GM12878 (cell line): ENCODE data around the gene TMPRSS2. TPM values are rescaled to one million over a fixed set of nuclear protein-coding genes. Genes with fewer than 3 reads are reported as not detected.

ENCODE experiments used
- ATAC-seq: fragments of 200-7000 bp; cut with Tn5 transposase; 3 replicates; pipeline ENCODE4 v1.9.1; 2020; ENCODE audit warnings: mild to moderate bottlenecking, moderate library complexity
- Bru-seq: library from RNA; stranded (reverse); fragments of 400-500 nt; gene quantifications from one replicate; lab custom pipeline; 2021; lab: Mats Ljungman, UMichigan
- BruChase-seq, 2 experiments: library from RNA; stranded (reverse); fragments of 400-500 nt; gene quantifications; one replicate each; lab custom pipeline; 2021; lab: Mats Ljungman, UMichigan
- BruUV-seq: library from RNA; stranded (reverse); fragments of 400-500 nt; replicated peaks from 2 replicates; lab custom pipeline; 2021; lab: Mats Ljungman, UMichigan
- CTCF ChIA-PET: fragments of 300-600 bp; sonication (Branson Sonifier 250); formaldehyde crosslinking; extraction: SDS; loops from one replicate; lab custom pipeline; 2021; ENCODE audit warnings: inconsistent platforms; lab: Yijun Ruan, JAX
- POLR2A ChIA-PET: fragments of 350-600 bp; formaldehyde crosslinking; extraction: SDS; loops from one replicate; lab custom pipeline; 2021; ENCODE audit warnings: inconsistent platforms; lab: Charles Lee
- RAD21 ChIA-PET: fragments of 300-600 bp; sonication (Branson Sonifier 250); formaldehyde crosslinking; loops from one replicate; lab custom pipeline; 2023; ENCODE audit warnings: antibody characterized with exemption; ENCODE audit not compliant: unreplicated experiment; lab: Charles Lee
- SMC1A ChIA-PET: fragments of 300-600 bp; sonication (Branson Sonifier 250); formaldehyde crosslinking; loops from one replicate; lab custom pipeline; 2023; ENCODE audit not compliant: unreplicated experiment, uncharacterized antibody; lab: Charles Lee
- DNase-seq: peaks from one replicate; pipeline ENCODE4 v3.0.0-alpha.2; 2011; ENCODE audit warnings: low read depth, low spot score
- FAIRE-seq: peaks from 3 replicates; lab custom pipeline; 2011; peaks lifted over from hg19 to GRCh38; lab: Jason Lieb, UNC
- H2AFZ ChIP-seq: 2 replicates; pipeline ENCODE4 v1.6.0; 2011; ENCODE audit warnings: low read depth, low read length, control low read depth; ENCODE audit not compliant: control insufficient read depth
- H3K27ac ChIP-seq: 2 replicates; pipeline ENCODE4 v1.5.1; 2011; ENCODE audit warnings: control low read depth; ENCODE audit not compliant: control insufficient read depth, insufficient read depth
- H3K27me3 ChIP-seq, 2 experiments: replicated peaks in 1 of 2; 2 replicates each; pipeline versions ENCODE4 v1.6.0 to v1.6.1; 2011; ENCODE audit warnings: low read length in 1 of 2; ENCODE audit not compliant: control insufficient read depth in 2 of 2, insufficient read depth in 2 of 2
- H3K36me3 ChIP-seq, 2 experiments: 2 replicates each; pipeline ENCODE4 v1.5.1; 2011; ENCODE audit warnings: low read length in 1 of 2; ENCODE audit not compliant: control insufficient read depth in 2 of 2, insufficient read depth in 2 of 2
- H3K4me1 ChIP-seq: 2 replicates; pipeline ENCODE4 v1.6.1; 2011; ENCODE audit warnings: mild to moderate bottlenecking, low read length, moderate library complexity, mixed read lengths; ENCODE audit not compliant: control insufficient read depth, insufficient read depth
- H3K4me2 ChIP-seq: 2 replicates; pipeline ENCODE4 v1.6.0; 2011; ENCODE audit warnings: control low read depth; ENCODE audit not compliant: control insufficient read depth, insufficient read depth
- H3K4me3 ChIP-seq: fragments of 200-600 bp; sonication (generic); 2 replicates; pipeline ENCODE4 v1.5.1; 2016
- H3K79me2 ChIP-seq: 2 replicates; pipeline ENCODE4 v1.6.0; 2011; ENCODE audit warnings: low read length; ENCODE audit not compliant: control insufficient read depth, insufficient read depth
- H3K9ac ChIP-seq: 2 replicates; pipeline ENCODE4 v1.8.0; 2011; ENCODE audit warnings: low read length, control low read depth, mixed read lengths; ENCODE audit not compliant: control insufficient read depth, insufficient read depth
- H3K9me3 ChIP-seq: replicated peaks from 3 replicates; pipeline ENCODE4 v1.5.1; 2011; ENCODE audit warnings: mild to moderate bottlenecking, low read length; ENCODE audit not compliant: control insufficient read depth, insufficient read depth
- H4K20me1 ChIP-seq: 2 replicates; pipeline ENCODE4 v1.6.0; 2011; ENCODE audit not compliant: control insufficient read depth, insufficient read depth
- E2F4 ChIP-seq: IDR thresholded peaks from 2 replicates; pipeline ENCODE4 v1.6.1; 2012; ENCODE audit warnings: low read depth, low read length, improper control_type of control experiment
- LARP7 ChIP-seq: fragments of 450-650 bp; IDR thresholded peaks from 2 replicates; pipeline ENCODE4 v1.6.1; 2017; ENCODE audit warnings: mild to moderate bottlenecking
- NFIC ChIP-seq: IDR thresholded peaks from 2 replicates; pipeline ENCODE4 v1.6.1; 2012; ENCODE audit warnings: low read depth, mild to moderate bottlenecking, inconsistent platforms, low read length, moderate library complexity
- NKRF ChIP-seq: fragments of 450-650 bp; conservative IDR thresholded peaks from 2 replicates; pipeline ENCODE4 v1.6.1; 2017; ENCODE audit warnings: mild to moderate bottlenecking, moderate library complexity
- REST ChIP-seq: IDR thresholded peaks from 2 replicates; pipeline ENCODE4 v1.6.1; 2012; ENCODE audit warnings: mild to moderate bottlenecking, low read depth, low read length
- SKIL ChIP-seq: fragments of 450-650 bp; IDR thresholded peaks from 2 replicates; pipeline ENCODE4 v1.6.1; 2017; ENCODE audit warnings: mild to moderate bottlenecking, low read depth, inconsistent platforms; ENCODE audit not compliant: poor library complexity, severe bottlenecking
- SPI1 ChIP-seq: IDR thresholded peaks from 2 replicates; pipeline ENCODE4 v1.6.1; 2011; ENCODE audit warnings: low read depth, mild to moderate bottlenecking, low read length, moderate library complexity, borderline replicate concordance; ENCODE audit not compliant: insufficient read depth
- ZNF24 ChIP-seq: fragments of 450-650 bp; IDR thresholded peaks from 2 replicates; pipeline ENCODE4 v1.6.1; 2017; ENCODE audit warnings: antibody characterized with exemption, mild to moderate bottlenecking
- ZNF384 ChIP-seq: IDR thresholded peaks from 2 replicates; pipeline ENCODE4 v1.6.1; 2012; ENCODE audit warnings: low read depth, mild to moderate bottlenecking, low read length, improper control_type of control experiment, borderline replicate concordance
- ZNF622 ChIP-seq: fragments of 450-650 bp; IDR thresholded peaks from 2 replicates; pipeline ENCODE4 v1.6.1; 2017; ENCODE audit warnings: mild to moderate bottlenecking, inconsistent platforms
- WGBS: methylation state at CpG from one replicate; pipeline ENCODE4 v1.1.6; 2016; ENCODE audit warnings: low lambda C conversion rate; ENCODE audit not compliant: insufficient replicate concordance, insufficient coverage; ENCODE audit errors: missing lambda C conversion rate; 5-methylcytosine and 5-hydroxymethylcytosine counted together
- in situ Hi-C: fragments of 300-500 bp; cut with MboI; formaldehyde crosslinking; loops from 9 replicates; pipeline ENCODE4 v1.14.3; 2018; ENCODE audit warnings: mixed read lengths
- intact Hi-C: fragments of 100-400 bp; cut with micrococcal nuclease; formaldehyde crosslinking; loops from one replicate; pipeline ENCODE4 v1.14.2; 2022; ENCODE audit not compliant: unreplicated experiment
- long read RNA-seq, 2 experiments: library from polyadenylated mRNA; unstranded; transcript quantifications; one replicate each; pipeline ENCODE4 v2.0.0, GENCODE V29; 2019 to 2020
- polyA minus RNA-seq, 3 experiments: library from RNA; depleted of rRNA, polyadenylated mRNA; stranded (reverse); fragments of >200 nt; gene quantifications; 2 replicates each; pipeline ENCODE4 v1.2.3, GENCODE V29; 2011
- polyA plus RNA-seq, 11 experiments: library from polyadenylated mRNA; depleted of rRNA in 4 of 11; unstranded in 6 of 11; stranded (reverse) in 5 of 11; fragments of >200 nt; fragmentation: Nextera tagmentation in 4 of 11; fragmentation: Illumina TruSeq in 1 of 11; extraction: Ambion mirVana in 4 of 11; extraction: Trizol in 1 of 11; gene quantifications; 1 replicate in 1 of 11; 2 replicates in 10 of 11; pipeline versions ENCODE4 v1.2.1 to v1.2.3, GENCODE V29; 2011 to 2016; ENCODE audit warnings: inconsistent platforms in 2 of 11, missing spikeins in 2 of 11, low read depth in 1 of 11
- total RNA-seq, 4 experiments: library from RNA; depleted of rRNA in 3 of 4; stranded (reverse); fragments of >200 nt in 3 of 4; fragmentation: Illumina TruSeq in 1 of 4; extraction: Trizol in 1 of 4; gene quantifications; 2 replicates each; pipeline versions ENCODE4 v1.2.1 to v1.2.3, GENCODE V29; 2013 to 2021

TMPRSS2 gene
- not detected in 2 replicates for total RNA-seq (2013; cell fraction: nucleolus; rRNA removed)
- total RNA-seq (2014; rRNA removed) (not detected in 2 replicates), total RNA-seq (2014; rRNA removed; fragmentation: Illumina TruSeq; extraction: Trizol) (not detected in 2 replicates), total RNA-seq (2021) (0.16 and 0.26 TPM in 2 replicates), polyA plus RNA-seq (2011; rRNA removed) (not detected in 2 replicates), polyA plus RNA-seq (2014; fragmentation: Illumina TruSeq; extraction: Trizol) (not detected in 2 replicates), polyA plus RNA-seq (2014; fragmentation: Nextera tagmentation; extraction: Ambion mirVana) (not detected), polyA plus RNA-seq (2014; rRNA removed) (0.19 TPM in 1 of 2 replicates, not detected in the other), polyA plus RNA-seq (2016; fragmentation: Nextera tagmentation; extraction: Ambion mirVana) (not detected), polyA minus RNA-seq (2011; rRNA and poly(A)+ RNA removed) (not detected in 2 replicates), Bru-seq, nascent RNA (percentile 6 among the genes with signal in this experiment), BruChase-seq, experiment 1, labeled RNA remaining after a 6-hour chase (percentile 15 among the genes with signal in this experiment), BruChase-seq, experiment 2, labeled RNA remaining after a 2-hour chase (percentile 12 among the genes with signal in this experiment)
- polyA plus RNA-seq (2011; ENCODE audit: low read depth): not detected
- not detected in 2 replicates for polyA plus RNA-seq (2011; cell fraction: cytosol; rRNA removed)
- not detected in 2 replicates for polyA plus RNA-seq (2011; cell fraction: nucleus; rRNA removed)
- not detected in 2 replicates for polyA plus RNA-seq (2012)
- not detected in 2 replicates for polyA minus RNA-seq (2011; cell fraction: cytosol; rRNA and poly(A)+ RNA removed)
- not detected in 2 replicates for polyA minus RNA-seq (2011; cell fraction: nucleus; rRNA and poly(A)+ RNA removed)
- long read RNA-seq, experiment 1: 0 reads
- long read RNA-seq, experiment 2: 0 reads

- in situ Hi-C loops (no loop called here), intact Hi-C loops (no loop called here)
- POLR2A ChIA-PET: no interaction called here
- Histone ChIP-seq H3K9me3 (no peaks in the 10 kb centered on the region), H3K27ac (no peak within 1 kb of the TSS), H3K4me3 (no peak within 1 kb of the TSS), H3K9ac (no peak within 1 kb of the TSS), H3K4me1 (no peaks in the 10 kb centered on the region), H3K4me2 (no peak within 1 kb of the TSS), H3K36me3 (no peaks in the 10 kb centered on the region), H3K27me3 (peaks cover 8 to 14% of the 10 kb centered on the region in 2 experiments), H3K79me2 (no peaks in the 10 kb centered on the region), H2AFZ (no peak within 1 kb of the TSS), H4K20me1 (no peaks in the 10 kb centered on the region)
- RAD21 ChIA-PET: no interaction called here
- 16% methylated on average over 52 of the region's 85 CpGs for WGBS
- CTCF ChIA-PET: no interaction called here
- DNase-seq: no peak
- ATAC-seq: no peak
- FAIRE-seq: no peak
- SMC1A ChIA-PET: no interaction called here
- no TSS peak for BruUV-seq
- TF ChIP-seq SPI1 (no peak), E2F4 (no peak), NKRF (no peak), ZNF24 (no peak), ZNF622 (no peak), ZNF384 (no peak), REST (no peak), SKIL (no peak), LARP7 (no peak), NFIC (no peak)
Observed at GRCh38 chr21:41507521-41508414, at the start of gene TMPRSS2. TSS of gene TMPRSS2 (minus strand) at chr21:41508158. CDS start at chr21:41498133, 10,025 bp downstream.
